ENCODE results near the gene ZC3H4.
"Not testable (repeated sequence)": the region's sequence is repeated elsewhere in the genome, so short reads cannot be mapped to it uniquely, and the experiment has no call there.

Gene ZC3H4

DNA sequence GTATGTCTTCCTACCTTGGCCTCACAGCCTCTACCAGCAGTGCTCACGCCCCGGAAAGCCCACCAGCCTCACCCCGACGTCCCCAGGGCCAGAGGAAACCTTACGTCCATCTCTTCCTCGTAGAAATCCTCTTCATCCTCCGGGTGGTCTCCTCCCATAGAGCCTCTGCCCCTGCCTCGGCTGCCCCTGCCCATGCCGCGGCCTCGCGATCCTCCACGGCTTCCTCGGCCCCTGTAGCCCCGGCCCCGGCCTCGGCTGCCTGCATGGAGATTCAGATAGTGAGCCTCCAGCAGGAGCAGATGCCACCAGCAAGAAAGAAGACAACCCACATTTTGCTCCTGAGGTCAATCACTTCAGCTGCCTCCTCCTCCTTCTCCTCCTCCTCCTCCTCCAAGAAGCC lies 27.3 kb downstream of the ZC3H4 start:
- FAIRE-seq (no peak), DNase-seq (ENCODE audit: low spot score) (no peak)

DNA sequence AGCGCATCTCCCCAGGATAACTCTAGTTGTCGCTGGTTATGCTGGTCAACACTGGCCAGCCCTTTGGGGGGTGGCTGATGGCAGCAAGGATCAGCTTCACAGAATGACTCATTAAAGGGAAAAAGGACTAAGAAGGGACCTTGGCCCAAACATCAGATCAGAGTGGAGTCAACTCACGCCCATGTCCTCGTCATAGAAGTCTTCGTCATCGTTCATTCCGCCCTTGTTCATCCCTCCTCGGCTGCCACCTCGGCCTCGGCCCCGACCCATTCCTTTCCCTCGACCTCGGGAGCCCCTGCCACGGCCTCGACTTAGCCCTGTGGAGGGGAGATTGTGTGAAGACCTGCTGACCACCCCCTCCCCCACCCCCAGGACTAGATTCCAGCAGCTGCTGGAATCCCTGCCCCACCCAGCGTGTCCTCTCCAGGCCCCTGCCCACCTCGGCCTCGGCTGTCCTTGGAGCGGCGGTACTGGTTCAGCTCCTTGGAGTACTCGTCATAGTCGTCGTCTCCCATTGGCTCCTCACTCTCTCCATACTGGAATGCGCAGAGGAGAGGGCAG lies 28.6 kb downstream of the ZC3H4 start:
- FAIRE-seq (no peak), DNase-seq (ENCODE audit: low spot score) (no peak)

DNA sequence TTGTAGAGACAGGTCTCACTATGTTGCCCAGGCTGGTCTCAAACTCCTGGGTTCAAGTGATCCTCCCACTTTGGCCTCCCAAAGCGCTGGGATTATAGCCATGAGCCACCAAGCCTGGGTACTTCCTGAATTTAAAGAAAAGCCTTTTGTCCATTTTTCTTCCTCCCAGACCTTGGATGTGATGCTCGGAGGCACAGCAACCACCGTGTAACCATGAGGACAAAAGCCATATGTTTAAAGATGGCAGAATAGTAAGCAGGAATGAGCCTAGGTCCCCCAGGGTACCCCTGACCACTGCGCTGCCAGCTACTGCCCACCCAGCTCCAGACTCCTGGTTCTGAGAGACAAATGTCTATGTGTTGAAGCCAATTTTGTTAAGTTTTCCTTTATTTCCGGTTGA lies 31.1 kb downstream of the ZC3H4 start:
- FAIRE-seq (no peak), DNase-seq (ENCODE audit: low spot score) (no peak)

DNA sequence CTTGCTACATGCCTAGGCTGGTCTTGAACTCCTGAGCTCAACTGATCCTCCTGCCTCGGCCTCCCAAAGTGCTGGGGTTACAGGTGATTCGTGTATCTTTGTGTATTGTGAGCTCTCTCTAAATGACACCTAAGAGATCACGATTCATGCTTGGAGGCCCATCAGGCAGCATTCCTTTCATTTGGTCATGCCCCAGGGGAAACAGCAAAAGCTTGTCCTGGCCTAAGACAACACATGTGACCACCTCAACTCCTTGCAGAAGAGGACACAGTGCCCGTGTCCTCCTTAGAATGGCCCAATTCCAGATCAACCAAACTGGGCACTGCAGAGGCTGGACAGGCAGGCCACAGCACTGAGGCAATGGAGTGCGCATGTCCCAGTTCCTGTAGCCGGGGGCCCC lies 32.5 kb downstream of the ZC3H4 start:
- DNase-seq (ENCODE audit: low spot score) (no peak), FAIRE-seq (no peak)

DNA sequence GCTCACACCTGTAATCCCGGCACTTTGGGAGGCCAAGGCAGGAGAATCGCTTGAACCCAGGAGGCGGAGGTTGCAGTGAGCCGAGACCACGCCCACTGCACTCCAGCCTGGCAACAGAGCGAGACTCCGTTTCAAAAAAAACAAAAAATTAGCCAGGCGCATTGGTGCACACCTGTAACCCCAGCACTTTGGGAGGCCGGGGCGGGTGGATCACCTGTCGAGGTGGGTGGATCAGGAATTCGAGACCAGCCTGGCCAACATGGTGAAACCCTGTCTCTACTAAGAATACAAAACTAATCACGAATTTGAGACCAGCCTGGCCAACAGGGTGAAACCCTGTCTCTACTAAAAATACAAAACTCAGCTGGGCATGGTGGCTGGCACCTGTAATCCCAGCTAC lies 35.2 kb downstream of the ZC3H4 start:
- not testable (repeated sequence) for FAIRE-seq; DNase-seq (ENCODE audit: low spot score)

DNA sequence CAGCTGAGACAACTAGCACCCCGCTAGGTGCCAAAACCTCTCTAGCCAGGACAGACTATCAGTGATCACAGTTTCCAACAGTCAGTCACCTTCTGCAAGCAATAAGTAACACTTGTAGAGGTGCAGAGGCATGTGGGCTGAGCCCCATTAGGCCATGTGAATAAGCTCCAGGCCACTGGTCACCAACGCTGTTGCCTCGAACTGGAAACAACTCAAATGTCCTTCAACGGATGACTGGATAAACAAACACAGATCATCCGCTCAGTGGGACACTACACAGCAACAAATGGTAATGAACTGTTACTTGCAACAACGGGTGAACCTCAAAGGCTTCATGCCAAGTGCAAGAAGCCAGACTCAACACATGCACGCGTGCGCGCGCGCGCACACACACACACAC lies 37.6 kb downstream of the ZC3H4 start:
- DNase-seq (ENCODE audit: low spot score) = peak; percentile 33
- FAIRE-seq = no peak

DNA sequence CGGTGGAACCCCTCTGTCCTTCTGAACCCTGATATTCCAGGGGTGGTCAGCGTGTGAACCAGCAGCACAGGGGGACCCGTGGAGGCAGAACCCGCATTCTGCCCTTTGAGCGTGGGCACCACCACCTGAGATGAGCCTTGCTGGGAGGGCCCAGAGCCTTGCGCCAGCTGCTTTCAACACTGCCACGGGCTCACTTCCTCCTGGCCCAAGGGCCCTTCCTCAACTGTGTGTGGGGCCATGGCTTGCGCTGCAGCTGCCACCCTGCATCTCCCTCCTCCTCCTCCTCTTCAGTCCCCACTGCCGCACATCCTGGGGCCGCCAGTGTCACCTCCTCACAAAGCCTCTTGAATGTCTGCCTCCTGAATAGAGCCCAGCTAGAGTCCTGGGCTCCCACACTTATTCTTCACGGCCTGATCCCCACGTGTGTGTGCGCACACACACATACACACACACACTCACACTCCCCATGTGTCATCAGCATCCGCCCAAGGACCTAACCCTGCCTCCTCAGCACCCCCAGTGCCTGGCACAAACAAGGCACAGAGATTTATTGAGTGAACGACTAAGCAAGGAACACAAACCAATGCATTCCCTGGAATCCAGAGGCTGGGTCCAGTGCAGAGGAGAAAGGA lies 38.3 kb downstream of the ZC3H4 start:
- no peak for FAIRE-seq

DNA sequence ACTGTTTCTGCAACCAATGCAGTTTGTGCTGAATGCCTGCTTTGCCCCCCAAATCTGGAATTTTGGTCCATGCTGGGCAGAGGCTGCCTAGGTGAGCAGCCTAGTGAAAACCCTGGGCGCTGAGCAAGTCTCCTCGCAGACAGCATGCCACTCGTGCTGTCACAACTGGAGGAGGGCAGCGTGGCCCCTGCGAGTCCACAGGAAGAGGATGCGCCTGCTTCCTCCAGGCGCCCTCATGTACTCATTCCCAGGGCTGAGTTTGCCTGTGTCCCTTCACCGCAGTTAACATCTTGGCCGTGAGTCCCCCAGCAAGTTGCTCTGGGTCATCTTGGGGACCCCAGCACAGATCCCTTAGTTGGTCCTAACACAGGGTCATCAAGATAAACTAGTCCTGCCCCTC lies 39.0 kb downstream of the ZC3H4 start:
- DNase-seq (ENCODE audit: low spot score) (no peak), FAIRE-seq (no peak)

More for the DNA sequence above, 38.3 kb downstream of the ZC3H4 start:
- no peak for DNase-seq (ENCODE audit: low spot score)

DNA sequence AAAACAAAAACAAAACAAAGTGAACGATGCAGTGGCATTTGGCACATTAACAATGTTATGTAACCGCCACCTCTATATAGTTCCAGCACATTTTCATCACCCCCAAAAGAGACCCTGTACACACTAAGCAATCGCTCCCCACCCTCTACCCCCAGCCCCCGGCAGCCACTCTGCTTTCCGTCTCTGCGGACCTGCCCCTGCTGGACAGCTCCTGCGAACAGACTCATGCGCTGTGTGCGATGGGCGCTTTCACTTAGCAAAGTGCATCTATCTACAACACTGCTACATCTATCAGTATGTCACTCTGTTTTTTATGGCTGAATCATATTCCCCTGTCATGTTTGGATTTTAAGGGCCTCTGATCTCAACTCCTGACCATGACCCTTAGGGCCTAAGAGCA lies 40.0 kb downstream of the ZC3H4 start:
- no peak for DNase-seq (ENCODE audit: low spot score)
- no peak for FAIRE-seq

DNA sequence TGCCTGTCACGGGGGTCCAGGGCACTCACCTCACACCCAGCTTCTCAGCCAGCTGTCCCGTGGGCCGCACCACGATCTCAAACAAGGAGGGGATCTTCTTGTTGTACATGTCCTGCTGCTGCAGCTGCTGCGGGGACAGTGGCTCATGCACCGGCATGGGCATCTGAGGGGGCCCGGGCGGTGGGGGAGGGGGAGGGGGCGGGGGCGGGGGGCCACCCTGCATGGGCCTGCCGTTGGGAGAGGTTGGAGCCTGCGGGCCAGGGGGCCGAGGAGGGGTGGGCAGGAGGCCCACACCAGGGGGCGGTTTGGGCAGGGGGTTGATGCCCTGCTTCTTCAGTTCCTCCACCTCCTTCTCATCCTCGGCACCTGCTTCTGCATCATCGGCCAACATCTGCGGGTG lies 41.3 kb downstream of the ZC3H4 start:
- DNase-seq (ENCODE audit: low spot score) (no peak), FAIRE-seq (no peak)

DNA sequence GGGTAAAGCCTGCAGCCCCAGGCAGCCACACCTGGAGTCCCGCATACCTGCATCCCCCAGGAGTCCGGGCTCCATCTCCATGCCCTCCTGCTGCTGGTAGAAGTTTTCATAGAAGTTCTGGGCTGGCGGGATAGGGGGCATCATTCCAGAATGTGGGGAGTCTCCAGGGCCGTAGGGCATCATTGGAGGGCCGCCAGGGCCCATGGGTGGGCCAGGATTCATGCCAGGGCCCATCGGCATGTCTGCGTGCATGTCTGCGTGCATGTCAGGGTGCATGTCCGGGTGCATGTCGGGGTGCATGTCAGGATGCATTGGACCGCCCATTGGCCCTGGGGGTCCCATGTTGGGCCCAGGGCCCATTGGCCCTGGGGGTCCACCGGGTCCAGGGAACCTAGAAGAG lies 41.8 kb downstream of the ZC3H4 start:
- DNase-seq (ENCODE audit: low spot score) (no peak), FAIRE-seq (no peak)

DNA sequence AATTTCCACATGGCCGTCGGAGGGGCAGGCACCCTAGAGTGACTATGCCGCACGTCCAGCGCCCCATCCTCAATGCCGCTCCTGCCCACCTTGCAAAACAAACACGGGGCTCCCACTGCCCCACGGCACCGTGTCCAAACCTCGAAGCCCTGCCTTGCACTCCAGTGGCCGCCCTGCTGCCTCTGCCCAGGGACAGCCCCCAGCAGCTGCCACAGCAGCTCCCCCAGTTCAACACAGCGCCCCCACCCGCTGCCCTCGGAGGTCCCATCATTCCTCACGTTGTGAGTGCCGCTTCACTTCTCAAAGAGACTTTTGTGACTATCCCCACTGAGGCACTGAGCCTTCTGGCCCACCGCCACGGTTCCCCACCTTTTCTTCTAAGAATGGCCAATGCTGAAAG lies 42.8 kb downstream of the ZC3H4 start:
- no peak for FAIRE-seq
- DNase-seq (ENCODE audit: low spot score) = no peak

DNA sequence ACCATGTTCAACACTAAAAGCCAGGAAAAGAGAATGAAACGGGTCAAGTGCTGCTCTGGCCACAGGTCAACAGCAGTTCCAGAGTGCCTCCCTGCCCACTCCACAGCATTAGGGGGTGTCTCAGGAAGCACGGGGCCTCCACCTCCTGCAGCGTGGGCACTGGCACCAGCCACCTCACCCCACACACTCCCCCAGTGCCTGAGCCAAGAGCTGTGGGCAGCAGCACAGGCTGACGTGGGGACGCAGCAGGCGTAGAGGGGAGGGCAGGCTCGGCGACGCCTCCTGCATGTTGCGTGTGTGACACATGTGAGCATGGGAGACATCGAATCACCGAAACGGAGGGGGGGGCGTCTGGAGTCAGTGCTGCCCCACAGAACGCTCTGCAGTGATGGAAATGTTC lies 43.8 kb downstream of the ZC3H4 start:
- FAIRE-seq = no peak
- DNase-seq (ENCODE audit: low spot score) = no peak

DNA sequence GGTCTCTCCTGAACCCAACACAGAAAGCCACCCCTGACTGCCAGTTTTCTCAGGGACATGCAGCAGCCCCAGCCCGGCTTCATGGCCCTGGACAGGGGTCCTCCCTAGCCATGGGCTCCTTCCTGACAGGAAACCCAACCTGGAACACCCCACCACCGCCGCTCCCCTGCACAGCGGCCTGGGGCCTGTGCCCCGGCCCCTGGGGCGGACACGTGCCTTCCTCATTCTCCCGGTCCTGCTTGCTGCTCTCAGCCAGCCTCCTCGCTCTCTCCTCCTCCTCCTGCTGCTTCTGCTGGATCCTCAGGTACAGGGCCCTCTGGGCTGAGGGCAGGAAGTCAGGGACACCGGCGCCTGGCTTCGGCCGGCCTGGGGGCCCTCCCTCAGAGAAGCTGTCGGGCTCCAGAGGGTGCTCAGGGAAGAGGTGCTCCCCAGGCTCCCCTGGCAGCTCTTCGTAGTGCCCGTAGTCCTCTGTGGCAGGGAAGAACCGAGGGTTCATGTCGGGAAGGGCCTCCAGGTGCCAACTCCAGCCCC lies 44.6 kb downstream of the ZC3H4 start:
- FAIRE-seq (no peak), DNase-seq (ENCODE audit: low spot score) (no peak)

DNA sequence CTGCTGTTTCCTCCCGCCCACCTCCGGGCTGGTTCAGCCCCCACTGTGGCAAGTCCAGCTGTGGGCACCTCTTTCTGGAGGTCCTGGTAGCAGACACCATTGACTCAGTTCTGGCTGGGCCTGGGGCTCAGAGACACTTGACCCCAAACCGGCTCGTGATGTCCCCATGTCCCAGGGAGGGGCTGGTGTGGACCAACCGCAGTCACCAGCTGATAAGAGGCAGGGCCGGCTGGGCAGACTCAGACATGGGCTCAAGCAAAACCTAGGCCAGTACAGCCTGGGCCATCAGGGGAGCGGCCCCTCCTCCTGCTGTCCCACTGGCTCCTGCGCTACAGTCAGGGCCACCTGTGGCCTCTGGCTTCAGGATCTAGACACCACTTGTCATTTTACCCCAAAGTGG lies 45.3 kb downstream of the ZC3H4 start:
- DNase-seq (ENCODE audit: low spot score) (no peak), FAIRE-seq (no peak)

DNA sequence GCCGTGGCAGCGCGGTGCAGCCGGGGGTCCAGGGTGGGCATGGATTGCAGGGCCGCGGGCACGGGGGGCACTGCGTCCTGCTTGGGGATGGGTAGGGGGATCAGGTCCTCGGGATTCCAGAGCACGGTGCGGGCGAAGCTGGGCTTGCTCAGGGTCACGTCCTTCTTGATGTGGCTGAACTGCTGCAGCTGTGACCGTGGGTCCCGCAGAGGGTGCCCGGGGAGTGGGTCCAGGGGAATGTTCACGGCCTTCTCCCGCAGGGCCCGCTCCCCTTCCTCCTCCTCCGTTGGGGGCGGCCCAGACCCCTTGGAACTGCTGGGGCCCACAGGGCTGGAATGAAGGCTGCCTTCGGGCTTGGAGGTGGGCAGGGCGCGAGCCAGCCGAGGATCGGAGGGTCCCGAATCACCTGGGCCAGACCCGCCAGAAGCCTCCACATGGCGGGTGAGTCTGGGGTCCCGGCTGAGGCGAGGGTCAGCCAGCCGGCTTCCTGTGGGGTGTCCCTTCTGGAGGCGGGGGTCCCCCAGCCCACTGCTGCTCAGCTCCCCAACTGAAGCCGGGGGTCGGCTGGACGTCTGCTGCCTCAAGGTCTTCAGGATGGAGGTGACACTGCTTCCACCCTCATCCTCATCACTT lies 46.2 kb downstream of the ZC3H4 start:
- no peak for FAIRE-seq
- DNase-seq (ENCODE audit: low spot score) = no peak

DNA sequence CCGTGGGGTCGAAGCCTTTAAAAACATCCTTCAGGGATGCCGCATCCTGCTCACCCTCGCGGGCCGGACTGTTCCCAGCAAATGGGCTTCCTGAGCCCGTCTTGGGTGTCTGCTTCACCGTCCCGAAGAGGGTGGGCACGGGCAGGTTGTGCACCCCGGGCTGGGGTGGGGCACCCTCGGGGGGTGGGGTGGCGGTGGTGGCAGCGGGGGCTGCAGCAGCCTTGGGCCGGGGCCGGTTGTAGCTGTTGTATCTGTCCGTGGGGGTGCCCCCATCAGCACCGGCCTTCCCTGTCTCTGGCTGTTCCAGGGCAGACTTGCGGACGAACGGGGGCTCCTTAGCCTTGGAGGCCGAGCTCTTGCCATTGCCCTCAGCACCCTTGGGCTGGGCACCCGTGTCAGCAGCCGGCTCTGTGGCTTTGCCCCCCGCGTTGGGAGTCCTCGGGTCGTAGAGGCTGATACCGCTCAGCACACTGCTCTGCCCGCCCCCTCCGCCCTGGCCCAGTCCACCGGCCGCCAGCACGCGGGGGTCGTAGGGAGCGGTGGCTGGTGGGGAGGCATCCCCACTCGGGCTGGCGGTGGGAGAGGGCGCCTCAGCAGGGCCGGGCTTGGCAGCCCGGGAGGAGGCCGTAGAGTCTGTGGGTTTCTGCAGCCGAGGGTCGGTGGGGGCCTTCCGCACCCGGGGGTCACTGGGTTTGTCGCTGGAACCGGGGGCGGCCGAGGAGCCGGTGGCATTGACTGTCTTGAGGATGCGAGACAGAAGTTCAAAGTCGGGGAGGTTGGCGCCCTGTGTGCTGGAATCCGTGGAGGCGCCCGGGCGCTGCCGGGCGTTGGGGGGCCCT lies 47.0 kb downstream of the ZC3H4 start:
- no peak for DNase-seq (ENCODE audit: low spot score)
- FAIRE-seq = no peak

DNA sequence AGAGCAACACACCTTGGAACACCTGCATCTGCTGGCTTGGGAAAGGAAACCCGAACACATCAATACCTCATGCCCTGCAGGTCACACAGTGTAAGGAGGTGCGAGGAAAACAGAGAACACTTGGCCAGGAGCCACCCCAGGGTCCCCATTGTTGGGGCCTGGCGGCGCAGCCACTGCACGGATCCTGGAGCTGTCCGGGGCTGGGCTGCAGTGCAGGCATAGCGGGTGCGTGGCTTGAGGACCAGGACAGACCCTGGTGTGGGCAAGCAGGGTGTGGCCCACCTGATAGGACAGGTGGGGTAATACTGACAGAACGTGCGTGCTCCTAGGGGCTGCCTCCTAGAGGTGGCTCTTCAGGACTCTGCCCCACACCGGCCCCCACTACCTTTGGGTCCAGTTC lies 48.3 kb downstream of the ZC3H4 start:
- no peak for FAIRE-seq
- DNase-seq (ENCODE audit: low spot score) = no peak

DNA sequence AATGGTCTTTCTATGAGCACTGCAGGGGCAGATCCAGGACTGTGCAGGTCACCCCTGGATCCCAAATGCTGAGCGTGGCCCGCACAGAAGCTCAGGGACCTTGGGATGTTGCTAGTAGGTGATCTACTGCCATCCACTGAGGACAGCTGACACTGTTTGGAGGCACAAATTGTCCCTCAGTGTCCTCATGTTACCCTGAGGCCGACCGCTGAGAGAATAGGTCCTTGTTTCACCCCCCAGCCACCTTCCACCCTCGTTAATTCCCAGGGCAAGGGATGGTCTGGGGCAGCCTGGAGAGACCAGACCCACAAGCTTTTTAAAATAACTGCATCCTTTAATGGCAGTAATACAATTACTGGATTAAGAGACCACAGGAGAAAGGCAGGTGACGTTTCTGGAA lies 49.7 kb downstream of the ZC3H4 start:
- no peak for FAIRE-seq
- no peak for DNase-seq (ENCODE audit: low spot score)

DNA sequence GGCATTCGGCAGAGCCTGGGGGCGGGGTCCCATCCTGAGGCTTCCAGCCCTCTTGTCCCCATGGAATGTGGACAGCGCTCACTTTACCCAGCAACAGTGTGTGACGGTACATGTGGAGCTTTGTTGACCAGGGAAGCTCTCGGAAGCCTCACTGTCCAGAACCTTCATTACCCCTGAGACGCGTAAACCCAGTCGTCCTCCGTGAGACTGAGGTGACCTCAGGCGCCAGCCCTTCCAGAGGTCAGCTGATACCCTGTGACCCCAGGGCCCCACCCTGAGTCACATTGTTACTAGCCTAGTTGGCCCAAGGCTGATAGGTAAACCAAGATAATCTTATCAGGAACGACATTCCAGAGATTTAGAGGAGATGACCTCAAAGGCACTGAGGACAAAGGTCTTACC lies 55.0 kb downstream of the ZC3H4 start:
- DNase-seq (ENCODE audit: low spot score) = no peak
- FAIRE-seq = no peak

DNA sequence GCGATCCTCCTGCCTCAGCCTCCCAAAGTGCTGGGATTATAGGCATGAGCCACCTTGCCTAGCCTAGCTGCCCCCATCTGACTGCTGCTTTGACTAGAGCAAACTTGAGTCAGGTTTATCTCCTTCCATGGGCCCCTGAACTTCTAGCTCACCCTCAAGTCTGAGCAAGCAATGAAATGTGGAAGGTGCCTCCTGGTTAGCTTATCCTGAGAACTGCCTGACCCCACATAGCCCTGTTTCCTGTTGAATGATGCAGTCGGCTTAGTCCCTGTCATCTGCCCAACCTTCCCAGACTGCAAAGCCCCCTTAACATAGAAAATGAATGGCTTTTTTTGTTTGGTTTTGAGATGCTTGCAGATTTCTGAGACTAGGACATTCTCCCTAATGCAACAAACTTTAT lies 56.2 kb downstream of the ZC3H4 start:
- DNase-seq (ENCODE audit: low spot score) (no peak), FAIRE-seq (no peak)

DNA sequence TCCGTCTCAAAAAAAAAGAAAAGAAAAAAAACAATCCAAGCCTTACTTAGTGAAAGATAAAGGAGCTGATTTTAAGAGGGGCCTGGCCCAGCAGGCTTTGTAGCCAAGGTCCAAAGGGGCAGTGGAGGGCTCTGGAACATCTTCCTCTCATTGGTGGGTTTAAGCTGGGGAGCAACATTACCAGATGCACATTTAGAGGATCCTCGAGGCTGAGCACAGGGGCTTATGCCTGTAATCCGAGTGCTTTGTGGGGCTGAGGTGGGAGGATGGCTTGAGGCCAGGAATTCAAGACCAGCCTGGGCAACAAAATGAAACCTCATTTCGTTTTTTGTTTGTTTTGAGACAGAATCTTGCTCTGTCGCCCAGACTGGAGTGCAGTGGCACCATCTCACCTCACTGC lies 57.2 kb downstream of the ZC3H4 start:
- FAIRE-seq (no peak), DNase-seq (ENCODE audit: low spot score) (no peak)

All from RCC 7860 (cell line).